Breast epithelium (tissue), 4 donors: ENCODE results near the gene TNP2. TPM values are rescaled to one million over a fixed set of nuclear protein-coding genes. Genes with fewer than 3 reads are reported as not detected.
"Not testable (repeated sequence)": the region's sequence is repeated elsewhere in the genome, so short reads cannot be mapped to it uniquely, and the experiment has no call there.

Experiments used
- DNase-seq, 2 donors: peaks; one replicate each; pipeline ENCODE4 v3.0.0-alpha.2; 2019; ENCODE audit warnings: low spot score in 2 of 2
- H3K27ac ChIP-seq, 2 donors: fragments of 200-600 bp; sonication (generic) in 1 of 2; one replicate each; pipeline ENCODE4 v1.5.1; 2016 to 2019; ENCODE audit warnings: mild to moderate bottlenecking in 1 of 2
- H3K27me3 ChIP-seq, 2 donors: fragments of 200-600 bp; sonication (generic) in 1 of 2; one replicate each; pipeline versions ENCODE4 v1.5.1 to v1.6.0; 2017 to 2019; ENCODE audit warnings: control low read depth in 1 of 2, mild to moderate bottlenecking in 1 of 2
- H3K36me3 ChIP-seq: fragments of 200-600 bp; one replicate; pipeline ENCODE4 v1.5.1; 2019
- H3K4me1 ChIP-seq, 2 donors: fragments of 200-600 bp; sonication (generic); one replicate each; pipeline ENCODE4 v1.5.1; 2016 to 2019; ENCODE audit warnings: control low read depth in 1 of 2
- H3K4me3 ChIP-seq, 3 donors: fragments of 200-600 bp; sonication (generic); 1 replicate in 2 of 3; 2 replicates in 1 of 3; pipeline ENCODE4 v1.5.1; 2016 to 2019; ENCODE audit warnings: mild to moderate bottlenecking in 3 of 3, moderate library complexity in 2 of 3
- H3K9me3 ChIP-seq, 2 donors: fragments of 200-600 bp; sonication (generic) in 1 of 2; one replicate each; pipeline ENCODE4 v1.5.1; 2016 to 2019; ENCODE audit warnings: control low read depth in 1 of 2
- POLR2A ChIP-seq: fragments of 450-650 bp; IDR thresholded peaks from one replicate; pipeline ENCODE4 v1.6.1; 2016; ENCODE audit warnings: antibody characterized with exemption, mild to moderate bottlenecking, moderate library complexity
- POLR2AphosphoS5 ChIP-seq, 3 donors: sonication (generic); formaldehyde crosslinking; IDR thresholded peaks; one replicate each; pipeline ENCODE4 v1.6.1; 2017; ENCODE audit warnings: antibody characterized with exemption in 3 of 3
- intact Hi-C: fragments of 100-400 bp; cut with DNase I; formaldehyde crosslinking; loops from one replicate; pipeline ENCODE4 v1.15.1; 2023; ENCODE audit warnings: low total_unique reads
- total RNA-seq, 3 donors: library from RNA; depleted of rRNA; stranded (reverse); fragments of >200 nt; gene quantifications; one replicate each; pipeline ENCODE4 v1.1.0, GENCODE V29; 2016
- TF ChIP-seq, protein P1 (sequence below), 3 donors: fragments of 450-650 bp; IDR thresholded peaks; one replicate each; pipeline ENCODE4 v1.5.1; 2016 to 2017; ENCODE audit warnings: antibody characterized with exemption in 3 of 3, mild to moderate bottlenecking in 3 of 3, moderate library complexity in 3 of 3

The TNP2 gene
- total RNA-seq, 3 donors from 2014 or later = not detected

DNA sequence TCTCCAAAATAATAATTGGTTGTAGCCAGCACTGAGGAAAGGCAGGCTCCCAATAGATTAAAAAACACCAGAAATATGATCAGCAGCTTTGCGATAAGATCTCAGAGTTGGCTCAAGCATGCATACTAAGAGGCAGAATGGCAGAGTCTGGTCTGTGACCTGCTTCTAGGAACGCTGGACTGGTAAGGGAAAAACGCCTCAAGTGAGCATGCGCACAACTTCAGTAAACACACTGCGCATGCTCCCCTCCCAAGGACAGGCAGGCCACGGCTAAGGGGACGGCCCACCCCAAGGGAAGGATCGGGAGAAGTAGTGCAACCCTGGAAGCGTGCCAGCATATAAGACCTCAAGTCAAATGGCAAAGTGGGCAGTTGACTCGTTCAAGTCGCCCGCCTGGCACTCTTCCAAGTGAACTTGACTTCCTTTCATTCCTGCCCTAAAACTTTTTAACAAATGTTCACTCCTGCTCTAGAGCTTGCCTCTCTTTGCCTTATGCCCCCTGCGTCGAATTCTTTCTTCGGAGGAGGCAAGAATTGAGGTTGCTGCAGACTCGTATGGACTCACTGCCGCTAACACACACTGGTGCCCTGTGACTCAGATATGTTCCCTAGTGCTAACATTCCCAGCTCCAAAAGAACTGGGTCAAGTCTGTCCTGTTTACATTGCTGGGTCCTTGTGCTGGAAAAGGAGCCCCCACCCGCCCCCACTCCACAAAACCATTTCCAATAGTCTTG is 34.4 kb upstream of the TNP2 start:
- Histone ChIP-seq H3K27me3 (no peaks in the 10 kb centered on the region), H3K4me1 (no peaks in the 10 kb centered on the region), H3K36me3 (no peaks in the 10 kb centered on the region), H3K4me3 (peak overlapping the region in 1 of 3 donors; percentile 53), H3K27ac (peak overlapping the region; percentile 12 to 76), H3K9me3 (no peaks in the 10 kb centered on the region)
- intact Hi-C loops = loop anchor here (5.0 kb wide), 1 partner anchor 1059 kb away; no protein-coding TSS in a partner anchor
- no peak for TF ChIP-seq POLR2A
- TF ChIP-seq, protein P1, sequence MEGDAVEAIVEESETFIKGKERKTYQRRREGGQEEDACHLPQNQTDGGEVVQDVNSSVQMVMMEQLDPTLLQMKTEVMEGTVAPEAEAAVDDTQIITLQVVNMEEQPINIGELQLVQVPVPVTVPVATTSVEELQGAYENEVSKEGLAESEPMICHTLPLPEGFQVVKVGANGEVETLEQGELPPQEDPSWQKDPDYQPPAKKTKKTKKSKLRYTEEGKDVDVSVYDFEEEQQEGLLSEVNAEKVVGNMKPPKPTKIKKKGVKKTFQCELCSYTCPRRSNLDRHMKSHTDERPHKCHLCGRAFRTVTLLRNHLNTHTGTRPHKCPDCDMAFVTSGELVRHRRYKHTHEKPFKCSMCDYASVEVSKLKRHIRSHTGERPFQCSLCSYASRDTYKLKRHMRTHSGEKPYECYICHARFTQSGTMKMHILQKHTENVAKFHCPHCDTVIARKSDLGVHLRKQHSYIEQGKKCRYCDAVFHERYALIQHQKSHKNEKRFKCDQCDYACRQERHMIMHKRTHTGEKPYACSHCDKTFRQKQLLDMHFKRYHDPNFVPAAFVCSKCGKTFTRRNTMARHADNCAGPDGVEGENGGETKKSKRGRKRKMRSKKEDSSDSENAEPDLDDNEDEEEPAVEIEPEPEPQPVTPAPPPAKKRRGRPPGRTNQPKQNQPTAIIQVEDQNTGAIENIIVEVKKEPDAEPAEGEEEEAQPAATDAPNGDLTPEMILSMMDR (IDR thresholded peaks at IDR 0.05) = no peak
- no peak for TF ChIP-seq POLR2AphosphoS5 (IDR thresholded peaks at IDR 0.05)
- peak; percentile 41 to 65 for DNase-seq

- TF ChIP-seq, protein P1 (IDR thresholded peaks at IDR 0.05) = no peak
- TF ChIP-seq POLR2AphosphoS5 (IDR thresholded peaks at IDR 0.05) = no peak
- no peak for TF ChIP-seq POLR2A
- H3K36me3 ChIP-seq = no peaks in the 10 kb centered on the region
- intact Hi-C loops = loop anchor here (5.0 kb wide), 1 partner anchor 1059 kb away; no protein-coding TSS in a partner anchor
- no peaks in the 10 kb centered on the region for H3K27me3 ChIP-seq
- H3K4me3 ChIP-seq = peak overlapping the region in 1 of 3 donors; percentile 53
- H3K4me1 ChIP-seq = no peaks in the 10 kb centered on the region
- H3K27ac ChIP-seq = peak overlapping the region; percentile 12 to 76
- DNase-seq = no peak
- H3K9me3 ChIP-seq = no peaks in the 10 kb centered on the region
Measured at GRCh38 chr16:11302977-11303376, 33.9 kb upstream of the TNP2 start.

DNA sequence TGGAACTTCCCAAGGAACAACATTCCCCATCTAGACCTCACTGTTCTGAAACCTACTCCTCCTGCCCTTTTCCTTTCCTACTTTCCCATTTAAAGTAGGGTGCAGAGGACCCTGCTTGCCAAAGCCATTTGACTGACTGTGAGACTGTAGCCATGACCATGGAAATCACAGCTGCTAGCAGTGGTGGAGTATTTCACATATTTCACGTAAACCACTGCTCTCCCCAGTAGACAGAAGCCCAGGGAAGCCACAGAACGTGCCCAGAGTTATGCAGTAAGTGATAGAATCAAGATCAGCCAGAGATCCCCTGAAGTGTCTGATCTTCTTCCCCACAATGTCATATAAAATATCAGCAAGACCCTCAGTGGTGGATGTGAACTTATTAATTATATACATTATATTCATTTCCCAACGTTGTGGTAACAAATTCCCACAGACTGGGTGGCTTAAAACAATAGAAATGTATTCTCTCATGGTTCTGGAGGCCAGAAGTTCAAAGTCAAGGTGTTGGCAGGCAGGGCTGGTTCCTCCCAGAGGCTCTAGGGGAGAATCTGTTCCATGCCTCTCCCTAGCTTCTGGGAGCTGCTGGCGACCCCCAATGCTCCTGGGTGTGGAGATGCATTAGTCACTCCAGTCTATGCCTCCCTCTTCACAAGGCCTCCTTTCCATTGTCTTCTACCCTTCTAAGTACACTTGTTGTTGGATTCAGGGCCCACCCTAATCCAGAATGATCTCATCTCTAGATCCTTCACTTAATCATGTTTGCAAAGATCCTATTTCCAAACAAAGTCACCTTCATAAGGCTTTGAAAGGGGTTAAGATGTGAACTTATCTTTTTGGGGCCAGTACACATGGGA is 32.7 kb upstream of the TNP2 start:
- TF ChIP-seq, protein P1 (IDR thresholded peaks at IDR 0.05) = no peak
- TF ChIP-seq POLR2AphosphoS5 (IDR thresholded peaks at IDR 0.05) = no peak
- TF ChIP-seq POLR2A = no peak
- DNase-seq = no peak
- H3K27ac ChIP-seq = no peak overlapping the region
- H3K36me3 ChIP-seq = no peaks in the 10 kb centered on the region
- H3K9me3 ChIP-seq = no peaks in the 10 kb centered on the region
- H3K27me3 ChIP-seq = no peaks in the 10 kb centered on the region
- H3K4me1 ChIP-seq = peaks cover 0 to 8% of the 10 kb centered on the region in 2 donors
- no peak overlapping the region for H3K4me3 ChIP-seq
- intact Hi-C loops = loop anchor here (5.0 kb wide), 1 partner anchor 1060 kb away; no protein-coding TSS in a partner anchor

DNA sequence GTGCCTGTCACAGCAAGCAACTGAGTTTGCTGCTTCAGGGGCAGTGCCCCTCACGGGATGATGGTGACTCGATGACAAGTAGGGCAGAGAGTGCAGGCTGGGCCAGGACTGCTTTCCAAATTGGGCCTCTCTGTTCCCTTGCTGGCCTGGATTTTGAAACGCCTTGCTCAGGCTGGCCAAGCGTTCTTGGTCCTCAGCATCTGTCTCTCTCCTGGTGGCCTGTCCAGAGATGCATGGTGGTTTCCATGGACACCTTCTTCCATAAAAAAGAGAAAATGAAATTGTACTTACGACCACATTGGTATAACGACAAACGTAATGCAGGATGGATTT is 31.4 kb upstream of the TNP2 start:
- Histone ChIP-seq H3K36me3 (no peaks in the 10 kb centered on the region), H3K4me1 (peaks cover 0 to 11% of the 10 kb centered on the region in 2 donors), H3K27me3 (no peaks in the 10 kb centered on the region), H3K9me3 (no peaks in the 10 kb centered on the region), H3K4me3 (no peak overlapping the region), H3K27ac (no peak overlapping the region)
- intact Hi-C loops = loop anchor here (5.0 kb wide), 1 partner anchor 1062 kb away; no protein-coding TSS in a partner anchor
- no peak for DNase-seq
- TF ChIP-seq POLR2A = no peak

DNA sequence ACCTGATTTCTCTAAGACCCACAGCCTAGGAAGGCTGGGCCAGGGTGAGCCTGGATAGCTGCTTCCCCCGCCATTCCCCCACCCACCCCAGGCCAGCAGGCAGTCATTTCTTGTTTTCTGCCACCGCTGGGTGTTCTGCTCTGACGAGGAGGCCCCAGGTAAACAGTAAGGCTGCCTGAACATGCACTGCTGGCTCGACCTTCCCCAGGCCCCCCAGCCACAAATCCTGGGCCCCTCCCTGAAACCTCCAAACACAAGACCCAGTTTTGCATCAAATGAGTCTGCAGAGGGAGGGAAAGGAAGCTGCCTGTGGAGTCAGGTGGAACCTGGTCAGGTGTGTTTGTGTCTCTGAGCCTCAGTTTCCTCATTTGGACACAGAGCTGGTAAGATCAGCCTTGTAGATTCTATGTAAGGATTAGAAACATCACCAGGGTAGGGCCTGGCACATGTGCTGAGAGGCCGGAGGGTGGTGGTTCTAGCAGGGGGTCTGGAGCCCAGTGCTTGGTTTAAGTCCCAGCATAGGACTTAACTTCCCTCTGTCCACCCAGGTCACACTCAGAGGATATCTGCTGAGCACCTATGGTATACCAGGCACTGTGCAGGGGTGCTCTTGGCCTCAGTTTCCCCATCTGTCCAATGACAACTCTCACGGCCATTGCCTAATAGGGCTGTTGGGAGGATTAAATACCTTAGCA is 30.9 kb upstream of the TNP2 start:
- intact Hi-C loops = loop anchor here (5.0 kb wide), 1 partner anchor 1062 kb away; no protein-coding TSS in a partner anchor
- no peak overlapping the region for H3K4me3 ChIP-seq
- no peak for DNase-seq
- no peaks in the 10 kb centered on the region for H3K36me3 ChIP-seq
- peaks cover 0 to 11% of the 10 kb centered on the region in 2 donors for H3K4me1 ChIP-seq
- no peaks in the 10 kb centered on the region for H3K27me3 ChIP-seq
- TF ChIP-seq POLR2AphosphoS5 (IDR thresholded peaks at IDR 0.05) = no peak
- TF ChIP-seq POLR2A = no peak
- TF ChIP-seq, protein P1 (IDR thresholded peaks at IDR 0.05) = no peak
- H3K27ac ChIP-seq = no peak overlapping the region
- no peaks in the 10 kb centered on the region for H3K9me3 ChIP-seq

DNA sequence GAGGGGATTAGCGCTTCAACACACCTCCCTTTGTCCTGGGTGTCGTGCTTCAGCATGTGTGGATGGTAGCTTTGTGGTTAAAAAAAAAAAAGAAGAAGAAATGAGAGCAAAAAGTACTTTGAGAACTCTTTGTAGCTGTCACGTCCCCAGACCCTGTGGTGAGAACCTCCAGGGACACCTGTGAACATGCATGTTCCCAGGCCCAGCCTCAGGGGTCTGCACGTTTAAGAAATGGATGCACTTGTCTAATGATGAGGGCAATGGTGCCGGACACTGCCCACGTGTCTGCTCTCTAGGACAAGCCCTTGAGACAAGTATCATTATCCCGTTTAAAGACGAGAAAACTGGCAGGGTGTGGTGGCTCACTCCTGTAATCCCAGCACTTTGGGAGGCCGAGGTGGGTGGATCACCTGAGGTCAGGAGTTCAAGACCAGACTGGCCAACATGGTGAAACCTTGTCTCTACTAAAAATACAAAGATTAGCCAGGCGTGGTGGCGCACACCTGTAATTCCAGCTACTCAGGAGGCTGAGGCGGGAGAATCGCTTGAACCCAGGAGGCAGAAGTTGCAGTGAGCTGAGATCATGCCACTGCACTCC is 29.9 kb upstream of the TNP2 start:
- H3K36me3 ChIP-seq, H3K27me3 ChIP-seq, H3K27ac ChIP-seq, H3K4me3 ChIP-seq, DNase-seq, H3K9me3 ChIP-seq, intact Hi-C loops: not testable (repeated sequence)
- peaks cover 0 to 11% of the 10 kb centered on the region in 2 donors for H3K4me1 ChIP-seq
